CD4-positive, alpha-beta T cell treated with Interleukin-17A for 1 hour (primary cell): ENCODE measurements around the gene MYCBPAP.

ENCODE experiments used
- DNase-seq: peaks from one replicate; pipeline ENCODE4 v3.0.0-alpha.2; 2020

MYCBPAP gene

GRCh38 chr17:50487213-50488096 lies 20.8 kb upstream of the MYCBPAP start:
- no peak for DNase-seq

GRCh38 chr17:50488880-50489279 lies 19.4 kb upstream of the MYCBPAP start:
- no peak for DNase-seq

- DNase-seq = no peak
Observed at GRCh38 chr17:50491505-50491904, 16.7 kb upstream of the MYCBPAP start.

DNA sequence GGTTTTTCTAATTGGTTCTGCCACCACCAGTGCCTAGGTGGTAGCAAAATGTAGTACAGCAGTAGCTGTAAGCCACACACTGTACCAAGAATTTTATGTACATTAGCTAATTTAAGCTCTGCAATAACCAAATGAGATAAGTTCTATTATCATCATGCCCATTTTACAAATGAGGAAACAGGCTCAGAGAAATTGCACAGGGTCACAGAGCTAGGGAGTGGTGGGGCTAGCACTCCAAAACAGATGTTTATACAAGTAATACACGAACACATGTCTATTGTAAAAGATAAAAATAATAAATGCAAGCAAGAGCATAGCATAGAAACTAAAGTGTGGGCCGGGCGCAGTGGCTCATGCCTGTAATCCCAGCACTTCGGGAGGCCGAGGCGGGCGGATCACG lies 16.0 kb upstream of the MYCBPAP start:
- DNase-seq = no peak

GRCh38 chr17:50493744-50494143 lies 14.5 kb upstream of the MYCBPAP start:
- DNase-seq = no peak

- DNase-seq = no peak
Observed at GRCh38 chr17:50495217-50495823, 12.9 kb upstream of the MYCBPAP start.

- DNase-seq = no peak
Observed at GRCh38 chr17:50495918-50496317, 12.3 kb upstream of the MYCBPAP start.

DNA sequence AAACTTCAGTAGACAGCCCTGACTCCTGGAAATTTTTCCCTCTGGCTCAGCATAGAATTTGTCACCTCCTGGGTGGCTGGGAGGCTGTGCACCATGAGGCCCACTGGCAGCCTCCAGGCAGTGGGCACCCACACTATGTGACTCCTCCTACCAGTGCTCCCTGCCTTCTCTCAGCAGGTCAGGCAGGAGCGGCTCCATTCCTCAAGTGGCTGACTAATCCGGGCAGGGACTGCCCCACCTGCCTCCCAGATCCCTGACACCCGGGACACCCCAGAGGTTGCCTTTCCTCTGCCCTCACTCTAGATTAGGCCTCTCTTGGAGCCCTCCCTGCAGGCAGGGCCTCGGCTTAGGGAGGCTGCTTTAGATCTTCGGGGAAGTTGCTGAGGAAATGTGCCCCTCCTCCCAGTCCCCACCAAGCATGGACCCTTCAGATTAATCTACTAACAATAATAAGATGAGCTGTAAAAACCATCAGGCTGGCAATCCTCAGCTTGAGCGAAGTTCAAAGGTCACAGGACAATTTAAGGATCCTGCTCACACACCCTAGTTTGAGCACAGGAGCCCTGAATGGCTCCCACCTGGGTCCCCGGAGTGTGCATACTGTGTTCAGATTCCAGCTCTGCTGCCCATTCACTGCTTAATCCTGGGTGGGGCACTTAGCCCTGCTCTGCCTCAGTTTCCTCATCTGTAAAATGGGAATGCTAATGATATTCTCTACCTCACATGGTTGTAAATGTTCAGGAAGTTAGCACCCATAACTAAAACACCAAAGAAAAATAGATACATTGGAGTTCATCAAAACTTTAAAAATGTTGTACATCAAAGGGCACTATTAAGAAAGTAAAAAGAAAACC lies 10.0 kb upstream of the MYCBPAP start:
- DNase-seq = no peak

DNA sequence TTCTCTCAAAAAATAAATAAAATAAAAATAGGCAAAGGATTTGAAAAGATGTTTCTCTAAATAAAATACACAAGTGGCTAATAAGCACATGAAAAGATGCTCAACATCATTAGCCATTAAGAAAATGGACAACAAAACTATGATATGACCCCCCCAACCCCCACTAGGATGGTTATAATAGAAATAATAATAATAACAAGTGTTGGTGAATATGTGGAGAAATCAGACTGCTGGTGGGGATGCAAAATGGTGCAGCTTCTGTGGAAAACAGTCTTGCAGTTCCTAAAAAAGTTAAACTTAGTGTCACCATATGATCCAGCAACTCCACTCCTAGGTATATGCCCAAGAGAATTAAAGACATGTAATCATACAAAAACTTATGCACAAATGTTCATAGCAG lies 9.0 kb upstream of the MYCBPAP start:
- DNase-seq = no peak

DNA sequence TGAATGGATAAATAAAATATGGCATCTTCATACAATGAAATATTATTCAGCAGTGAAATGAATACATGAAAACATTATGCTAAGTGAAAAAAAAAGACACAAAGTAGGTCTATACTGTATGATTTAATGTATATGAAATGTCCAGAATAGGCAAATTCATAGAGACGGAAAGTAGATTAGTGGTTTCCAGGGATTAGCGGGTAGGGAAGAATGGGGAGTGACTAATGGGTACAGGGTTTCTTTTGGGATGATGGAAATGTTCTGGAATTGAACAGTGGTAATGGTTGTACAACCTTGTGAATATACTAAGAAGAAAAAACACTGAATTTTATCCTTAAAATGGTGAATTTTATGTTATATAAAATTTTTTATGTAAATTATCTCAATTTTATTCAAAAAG lies 8.5 kb upstream of the MYCBPAP start:
- DNase-seq = no peak

DNA sequence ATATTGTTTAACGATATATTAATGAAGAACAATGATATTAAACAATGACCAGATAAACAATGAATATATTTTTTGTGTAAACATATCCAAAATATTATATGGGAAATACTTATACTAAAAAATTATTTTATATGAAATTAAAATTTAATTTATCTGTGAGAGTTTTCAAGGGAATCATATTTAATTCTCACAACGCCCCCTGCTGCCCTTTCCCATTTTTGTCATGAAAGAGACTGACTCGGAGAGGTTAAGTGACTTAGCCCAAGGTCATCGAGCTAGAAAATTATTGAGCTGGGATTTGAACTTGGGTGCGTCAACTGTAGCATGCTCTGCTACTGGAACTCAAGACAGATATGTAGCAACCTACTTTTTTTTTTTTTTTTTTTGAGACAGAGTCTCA lies 7.2 kb upstream of the MYCBPAP start:
- DNase-seq = peak; percentile 46

- DNase-seq = no peak
Observed at GRCh38 chr17:50502301-50502990, 5.8 kb upstream of the MYCBPAP start.

- no peak for DNase-seq
Observed at GRCh38 chr17:50505591-50506130, 2.6 kb upstream of the MYCBPAP start.

DNA sequence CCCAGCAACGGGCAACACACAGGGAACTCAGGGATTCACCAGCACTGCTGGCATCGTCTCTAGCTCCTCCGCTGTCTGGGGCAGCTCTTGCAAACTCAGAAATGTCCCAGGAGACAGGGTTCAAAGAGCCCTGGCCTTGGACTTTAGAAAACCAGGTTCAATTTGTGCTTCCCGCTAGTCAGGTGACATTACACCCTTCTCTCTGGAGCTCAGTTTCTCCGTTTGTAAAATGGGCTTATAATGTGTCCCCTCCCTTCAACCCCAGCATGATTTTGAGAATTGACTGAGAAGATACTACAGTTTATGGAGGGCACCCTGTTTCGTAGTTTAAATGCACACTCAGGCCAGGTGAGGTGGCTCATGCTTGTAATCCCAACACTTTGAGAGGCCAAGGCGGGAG lies 1.9 kb upstream of the MYCBPAP start:
- no peak for DNase-seq

DNA sequence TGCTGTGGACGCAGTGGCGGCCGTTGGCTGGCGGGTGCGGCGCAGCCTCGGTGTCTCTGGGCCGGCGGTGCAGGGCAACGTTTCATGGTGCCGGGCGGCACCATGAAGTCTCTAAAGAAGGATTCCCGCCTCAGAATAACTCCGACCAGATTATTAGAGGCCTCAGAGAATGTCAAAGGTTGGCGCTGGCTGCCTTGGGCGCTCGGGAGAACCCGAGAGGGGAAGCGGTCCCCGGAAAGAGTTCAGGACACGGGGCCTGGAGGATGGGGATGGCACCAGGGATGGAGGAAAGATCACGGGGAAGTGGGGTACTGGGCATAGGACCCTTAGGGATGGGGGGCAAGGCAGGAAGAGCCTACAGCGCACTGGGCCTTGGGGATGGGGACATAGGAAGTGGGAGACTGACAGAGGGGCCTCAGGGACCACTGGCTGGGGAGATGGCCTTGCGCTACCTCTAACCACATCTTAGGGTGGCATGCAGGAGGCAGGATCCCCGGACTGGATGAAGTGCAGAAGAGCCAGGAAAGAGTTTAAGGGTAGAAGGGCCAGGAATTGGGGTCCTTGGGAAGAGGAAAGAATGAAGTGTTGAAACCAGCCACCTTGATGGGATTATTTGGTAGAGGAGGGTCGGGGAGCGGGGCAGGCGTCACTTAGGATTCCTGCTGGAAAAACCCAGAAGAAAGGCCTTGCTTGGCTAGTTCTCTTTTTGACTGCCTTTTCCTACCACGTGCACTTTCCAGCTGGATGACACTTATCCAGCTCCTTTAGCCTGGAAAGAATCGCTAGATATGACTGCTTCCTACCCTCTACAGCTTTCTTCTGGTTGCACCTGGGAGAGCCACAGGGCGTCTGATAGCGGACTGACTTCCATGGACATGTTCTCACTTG lies 578 bp downstream of the MYCBPAP start:
- no peak for DNase-seq

- peak; percentile 77 for DNase-seq
Observed at GRCh38 chr17:50511058-50511457, 2.8 kb downstream of the MYCBPAP start.

DNA sequence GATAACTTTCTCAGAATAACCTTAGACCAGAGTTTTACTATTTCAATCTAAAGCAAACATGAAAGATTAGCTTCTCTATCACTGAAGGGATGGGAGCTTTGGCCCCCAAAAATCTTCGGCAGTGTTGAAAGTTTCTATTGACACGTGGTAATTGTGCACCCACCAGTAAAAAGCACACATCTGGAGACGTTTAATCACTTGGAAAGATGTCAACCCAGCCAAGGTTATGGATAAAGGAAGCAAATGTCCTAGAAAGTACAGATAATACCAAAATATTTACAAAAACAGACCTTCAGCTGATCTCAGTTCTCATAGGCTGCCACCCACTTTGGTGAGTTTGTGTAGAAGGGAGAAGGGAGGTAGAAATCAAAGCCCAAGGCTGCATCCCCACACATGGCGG lies 5.3 kb downstream of the MYCBPAP start:
- no peak for DNase-seq

- DNase-seq = no peak
Observed at GRCh38 chr17:50514388-50514787, 6.1 kb downstream of the MYCBPAP start.

- DNase-seq = no peak
Observed at GRCh38 chr17:50514936-50515702, 6.9 kb downstream of the MYCBPAP start.

- DNase-seq = no peak
Observed at GRCh38 chr17:50517011-50517410, 8.8 kb downstream of the MYCBPAP start.
